Tibial artery (tissue), 4 donors: ENCODE results near the gene IL23A.
"Not testable (repeated sequence)": the region's sequence is repeated elsewhere in the genome, so short reads cannot be mapped to it uniquely, and the experiment has no call there.

Experiments used
- DNase-seq, 2 donors: peaks; one replicate each; pipeline ENCODE4 v3.0.0-alpha.2; 2019
- H3K27ac ChIP-seq, 2 donors: fragments of 200-600 bp; sonication (generic) in 1 of 2; 1 replicate in 1 of 2; 2 replicates in 1 of 2; pipeline ENCODE4 v1.5.1; 2018 to 2019; ENCODE audit warnings: mild to moderate bottlenecking in 1 of 2
- H3K27me3 ChIP-seq, 2 donors: fragments of 200-600 bp; sonication (generic) in 1 of 2; one replicate each; pipeline versions ENCODE4 v1.5.1 to v1.6.0; 2016 to 2019
- H3K36me3 ChIP-seq, 3 donors: fragments of 200-600 bp; sonication (generic) in 2 of 3; one replicate each; pipeline ENCODE4 v1.5.1; 2016 to 2019; ENCODE audit warnings: mild to moderate bottlenecking in 2 of 3
- H3K4me1 ChIP-seq, 4 donors: fragments of 200-600 bp; sonication (generic) in 2 of 4; 1 replicate in 3 of 4; 2 replicates in 1 of 4; pipeline ENCODE4 v1.5.1; 2016 to 2019
- H3K4me3 ChIP-seq, 2 donors: fragments of 200-600 bp; sonication (generic) in 1 of 2; 1 replicate in 1 of 2; 2 replicates in 1 of 2; pipeline ENCODE4 v1.5.1; 2018 to 2019; ENCODE audit warnings: mild to moderate bottlenecking in 2 of 2
- H3K9me3 ChIP-seq, 3 donors: fragments of 200-600 bp; sonication (generic) in 1 of 3; one replicate each; pipeline ENCODE4 v1.5.1; 2016 to 2019
- intact Hi-C: fragments of 100-400 bp; cut with DNase I; formaldehyde crosslinking; loops from one replicate; pipeline ENCODE4 v1.15.0; 2023; ENCODE audit warnings: low total_unique reads
- TF ChIP-seq, protein P1 (sequence below), 2 experiments: fragments of 200-600 bp in 1 of 2; fragments of 450-650 bp in 1 of 2; IDR thresholded peaks; one replicate each; pipeline ENCODE4 v1.5.1; 2017 to 2019; ENCODE audit warnings: antibody characterized with exemption in 2 of 2, mild to moderate bottlenecking in 1 of 2, moderate library complexity in 1 of 2

Gene IL23A

DNA sequence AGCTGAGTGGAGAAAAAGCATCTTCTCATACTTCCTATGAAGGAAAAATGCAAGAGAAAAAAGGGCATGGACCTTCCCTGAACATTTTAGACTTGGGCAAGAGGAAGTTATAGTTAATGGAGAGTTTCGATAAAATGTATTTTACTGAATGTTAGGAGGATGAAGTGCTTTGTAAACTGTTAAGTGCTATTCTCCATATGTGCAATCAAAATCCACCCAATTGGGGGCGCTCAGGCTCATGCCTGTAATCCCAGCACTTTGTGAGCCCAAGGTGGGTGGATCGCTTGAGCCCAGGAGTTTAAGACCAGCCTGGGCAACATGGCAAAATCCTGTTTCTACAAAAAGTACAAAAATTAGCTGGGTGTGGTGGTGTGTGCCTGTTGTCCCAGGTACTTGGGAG, 21.0 kb upstream of the IL23A start:
- no peak overlapping the region for H3K27ac ChIP-seq
- no peaks in the 10 kb centered on the region for H3K27me3 ChIP-seq
- no peak overlapping the region for H3K4me3 ChIP-seq
- H3K36me3 ChIP-seq, result peaks cover 6 to 58% (median 28%) of the 10 kb centered on the region in 3 donors
- intact Hi-C loops, result no loop called here
- TF ChIP-seq, protein P1, sequence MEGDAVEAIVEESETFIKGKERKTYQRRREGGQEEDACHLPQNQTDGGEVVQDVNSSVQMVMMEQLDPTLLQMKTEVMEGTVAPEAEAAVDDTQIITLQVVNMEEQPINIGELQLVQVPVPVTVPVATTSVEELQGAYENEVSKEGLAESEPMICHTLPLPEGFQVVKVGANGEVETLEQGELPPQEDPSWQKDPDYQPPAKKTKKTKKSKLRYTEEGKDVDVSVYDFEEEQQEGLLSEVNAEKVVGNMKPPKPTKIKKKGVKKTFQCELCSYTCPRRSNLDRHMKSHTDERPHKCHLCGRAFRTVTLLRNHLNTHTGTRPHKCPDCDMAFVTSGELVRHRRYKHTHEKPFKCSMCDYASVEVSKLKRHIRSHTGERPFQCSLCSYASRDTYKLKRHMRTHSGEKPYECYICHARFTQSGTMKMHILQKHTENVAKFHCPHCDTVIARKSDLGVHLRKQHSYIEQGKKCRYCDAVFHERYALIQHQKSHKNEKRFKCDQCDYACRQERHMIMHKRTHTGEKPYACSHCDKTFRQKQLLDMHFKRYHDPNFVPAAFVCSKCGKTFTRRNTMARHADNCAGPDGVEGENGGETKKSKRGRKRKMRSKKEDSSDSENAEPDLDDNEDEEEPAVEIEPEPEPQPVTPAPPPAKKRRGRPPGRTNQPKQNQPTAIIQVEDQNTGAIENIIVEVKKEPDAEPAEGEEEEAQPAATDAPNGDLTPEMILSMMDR (IDR thresholded peaks at IDR 0.05), result no peak
- no peak for DNase-seq
- H3K9me3 ChIP-seq, result no peaks in the 10 kb centered on the region
- H3K4me1 ChIP-seq, result peaks cover 0 to 17% (median 15%) of the 10 kb centered on the region in 4 donors

DNA sequence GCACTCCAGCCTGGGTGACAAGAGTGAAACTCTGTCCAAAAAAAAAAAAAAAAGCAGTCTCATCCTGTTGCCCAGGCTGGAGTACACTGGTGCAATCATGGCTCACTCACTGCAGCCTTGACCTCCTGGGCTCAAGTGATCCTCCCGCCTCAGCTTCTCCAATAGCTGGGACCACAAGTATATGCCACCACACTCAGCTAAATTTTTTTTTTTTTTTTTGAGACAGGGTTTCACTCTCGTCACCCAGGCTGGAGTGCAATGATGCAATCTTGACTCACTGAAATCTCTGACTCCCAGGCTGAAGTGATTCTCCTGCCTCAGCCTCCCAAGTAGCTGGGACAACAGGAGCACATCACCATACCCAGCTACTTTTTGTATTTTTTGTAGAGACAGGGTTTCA, 17.7 kb upstream of the IL23A start:
- DNase-seq, result no peak
- TF ChIP-seq, protein P1 (IDR thresholded peaks at IDR 0.05), result no peak
- H3K36me3 ChIP-seq, result peaks cover 31 to 85% (median 60%) of the 10 kb centered on the region in 3 donors

DNA sequence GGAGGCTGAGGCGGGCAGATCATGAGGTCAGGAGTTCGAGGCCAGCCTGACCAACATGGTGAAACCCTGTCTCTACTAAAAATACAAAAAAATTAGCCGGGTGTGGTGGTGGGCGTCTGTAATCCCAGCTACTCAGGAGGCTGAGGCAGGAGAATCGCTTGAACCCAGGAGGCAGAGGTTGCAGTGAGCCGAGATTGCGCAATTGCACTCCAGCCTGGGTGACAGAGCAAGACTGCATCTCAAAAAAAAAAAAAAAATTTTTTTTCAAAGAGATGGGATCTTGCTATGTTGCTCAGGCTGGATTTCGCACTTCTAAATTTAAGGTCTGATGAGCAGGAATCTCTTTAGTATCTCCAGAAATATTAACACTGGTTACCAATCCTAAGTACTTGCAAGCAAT, 17.1 kb upstream of the IL23A start:
- not testable (repeated sequence) for H3K4me3 ChIP-seq, H3K27ac ChIP-seq, DNase-seq, H3K27me3 ChIP-seq, H3K4me1 ChIP-seq, H3K9me3 ChIP-seq
- intact Hi-C loops, result loop anchor here (5.0 kb wide), 1 partner anchor 146 kb away; the partner anchor contains the start of gene SPRYD4
- peaks cover 31 to 91% (median 66%) of the 10 kb centered on the region in 3 donors for H3K36me3 ChIP-seq

More for the DNA sequence above, 17.7 kb upstream of the IL23A start:
- Histone ChIP-seq H3K27me3 (no peaks in the 10 kb centered on the region), H3K4me1 (peaks cover 0 to 7% (median 4%) of the 10 kb centered on the region in 4 donors), H3K4me3 (no peak overlapping the region), H3K27ac (no peak overlapping the region), H3K9me3 (no peaks in the 10 kb centered on the region)
- intact Hi-C loops, result loop anchor here (5.0 kb wide), 1 partner anchor 146 kb away; the partner anchor contains the start of gene SPRYD4

DNA sequence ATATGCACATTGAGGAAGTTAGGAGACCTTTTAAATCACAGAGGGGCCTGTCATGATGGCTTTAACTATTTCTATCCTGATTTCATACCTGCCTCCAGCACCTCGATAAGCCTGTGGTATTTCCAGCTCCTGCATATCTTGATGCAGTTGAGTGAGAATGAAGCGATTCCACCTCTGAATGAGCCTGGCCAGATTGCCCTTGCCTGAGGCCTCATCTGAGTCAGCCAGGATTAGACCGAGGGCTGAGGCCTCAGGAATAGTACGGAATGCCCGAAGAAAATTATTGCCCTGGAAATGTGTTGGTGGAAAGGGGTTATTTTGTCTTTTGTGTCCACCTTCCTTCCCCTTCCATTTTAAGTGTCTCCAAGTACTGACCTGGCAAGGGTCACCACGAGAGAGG, 14.5 kb upstream of the IL23A start:
- no peaks in the 10 kb centered on the region for H3K27me3 ChIP-seq
- DNase-seq, result no peak
- peaks cover 38 to 96% (median 78%) of the 10 kb centered on the region in 3 donors for H3K36me3 ChIP-seq
- no peaks in the 10 kb centered on the region for H3K9me3 ChIP-seq
- H3K4me1 ChIP-seq, result no peaks in the 10 kb centered on the region
- H3K27ac ChIP-seq, result no peak overlapping the region
- H3K4me3 ChIP-seq, result no peak overlapping the region
- TF ChIP-seq, protein P1 (IDR thresholded peaks at IDR 0.05), result no peak
- intact Hi-C loops, result loop anchor here (5.0 kb wide), 1 partner anchor 143 kb away; the partner anchor contains the start of gene SPRYD4

DNA sequence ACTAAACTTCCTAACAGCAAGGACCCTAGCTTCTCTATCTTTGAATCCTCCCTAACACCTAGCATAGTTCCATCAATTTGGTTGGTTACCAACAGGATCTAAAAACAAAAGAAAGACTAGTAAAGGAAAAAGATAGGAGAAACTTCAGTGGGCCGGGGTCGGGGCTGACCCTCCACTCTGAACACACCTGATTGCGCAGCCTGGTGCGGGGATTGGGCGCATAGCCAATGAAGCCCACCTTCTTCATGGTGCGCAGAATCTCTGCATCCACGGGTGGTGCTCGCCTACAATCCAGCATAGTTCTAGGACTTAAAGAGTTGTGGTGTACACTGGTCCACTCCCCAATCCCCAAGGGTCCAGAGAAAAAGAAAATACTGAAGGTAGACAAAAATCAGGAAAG, 12.6 kb upstream of the IL23A start:
- DNase-seq, result no peak
- intact Hi-C loops, result no loop called here
- Histone ChIP-seq H3K4me1 (no peaks in the 10 kb centered on the region), H3K27ac (no peak overlapping the region), H3K9me3 (no peaks in the 10 kb centered on the region), H3K4me3 (no peak overlapping the region), H3K27me3 (no peaks in the 10 kb centered on the region), H3K36me3 (peaks cover 38 to 78% (median 66%) of the 10 kb centered on the region in 3 donors)
- TF ChIP-seq, protein P1 (IDR thresholded peaks at IDR 0.05), result no peak

DNA sequence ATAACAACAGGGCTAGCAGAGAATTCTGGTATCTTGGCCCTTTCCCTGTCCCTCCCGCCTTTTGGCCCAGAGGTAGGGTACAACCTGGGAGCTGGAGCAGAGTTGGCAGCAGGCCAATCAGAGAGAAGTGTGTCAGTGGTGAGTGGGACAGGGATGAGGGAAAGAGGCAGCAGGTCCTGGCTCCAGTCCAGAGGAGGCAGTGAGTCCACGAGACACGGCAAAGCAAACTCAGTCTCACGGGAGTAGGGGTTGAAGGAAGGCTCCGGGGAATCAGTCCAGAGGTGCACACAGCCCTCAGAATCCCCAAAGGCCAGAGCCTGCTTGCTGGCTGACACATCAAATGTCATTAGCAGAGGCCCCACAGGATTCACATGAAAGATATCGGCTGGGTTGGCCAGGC, 12.2 kb upstream of the IL23A start:
- TF ChIP-seq, protein P1 (IDR thresholded peaks at IDR 0.05), result no peak
- Histone ChIP-seq H3K36me3 (peaks cover 38 to 73% (median 66%) of the 10 kb centered on the region in 3 donors), H3K4me3 (no peak overlapping the region), H3K4me1 (no peaks in the 10 kb centered on the region), H3K27me3 (no peaks in the 10 kb centered on the region), H3K27ac (no peak overlapping the region), H3K9me3 (no peaks in the 10 kb centered on the region)
- intact Hi-C loops, result no loop called here
- no peak for DNase-seq
